Caco-2 (cell line): ENCODE measurements around the gene OR1K1. TPM values are rescaled to one million over a fixed set of nuclear protein-coding genes. Genes with fewer than 3 reads are reported as not detected.

Experiments used
- BruUV-seq: library from RNA; stranded (reverse); fragments of 400-500 nt; replicated peaks from 2 replicates; lab custom pipeline; 2021; lab: Mats Ljungman, UMichigan
- CTCF ChIA-PET: fragments of 300-600 bp; sonication (Branson Sonifier 250); formaldehyde crosslinking; loops from one replicate; lab custom pipeline; 2022; ENCODE audit warnings: antibody characterized with exemption; lab: Charles Lee
- POLR2A ChIA-PET: fragments of 300-600 bp; sonication (Branson Sonifier 250); formaldehyde crosslinking; loops from one replicate; lab custom pipeline; 2022; ENCODE audit warnings: antibody characterized with exemption; lab: Charles Lee
- DNase-seq, 2 experiments: peaks; one replicate each; pipeline versions ENCODE4 v3.0.0 to v3.0.0-alpha.2; 2020 to 2022
- H3K27me3 ChIP-seq: replicated peaks from 2 replicates; pipeline ENCODE4 v1.6.0; 2011; ENCODE audit warnings: low read length; ENCODE audit not compliant: control insufficient read depth, insufficient read depth
- H3K36me3 ChIP-seq: 2 replicates; pipeline ENCODE4 v1.5.1; 2011; ENCODE audit warnings: low read length; ENCODE audit not compliant: control insufficient read depth, insufficient read depth
- H3K4me1 ChIP-seq: fragments of 250-450 bp; sonication (Bioruptor Pico); 2 replicates; pipeline ENCODE4 v1.5.1; 2020; ENCODE audit warnings: mild to moderate bottlenecking
- H3K4me3 ChIP-seq: 2 replicates; pipeline ENCODE4 v1.5.1; 2011; ENCODE audit warnings: low read depth, mild to moderate bottlenecking, control low read depth, low read length
- H3K9me3 ChIP-seq: fragments of 250-450 bp; sonication (Bioruptor Pico); 2 replicates; pipeline ENCODE4 v1.5.1; 2020; ENCODE audit warnings: mild to moderate bottlenecking, moderate library complexity
- H3K27ac Mint-ChIP-seq: one replicate; pipeline ENCODE4 v1.8.0; 2022; ENCODE audit warnings: mixed read lengths; ENCODE audit not compliant: unreplicated experiment
- H3K27me3 Mint-ChIP-seq: one replicate; pipeline ENCODE4 v1.8.0; 2022; ENCODE audit warnings: mixed read lengths; ENCODE audit not compliant: insufficient read depth, unreplicated experiment
- H3K36me3 Mint-ChIP-seq: one replicate; pipeline ENCODE4 v1.8.0; 2022; ENCODE audit warnings: mild to moderate bottlenecking, mixed read lengths; ENCODE audit not compliant: insufficient read depth, unreplicated experiment
- H3K4me1 Mint-ChIP-seq: one replicate; pipeline ENCODE4 v1.8.0; 2022; ENCODE audit warnings: low read depth, mixed read lengths; ENCODE audit not compliant: unreplicated experiment
- H3K4me3 Mint-ChIP-seq: one replicate; pipeline ENCODE4 v1.8.0; 2022; ENCODE audit warnings: mild to moderate bottlenecking, moderate library complexity, mixed read lengths; ENCODE audit not compliant: unreplicated experiment
- H3K9me3 Mint-ChIP-seq: one replicate; pipeline ENCODE4 v1.8.0; 2022; ENCODE audit warnings: mixed read lengths; ENCODE audit not compliant: unreplicated experiment
- CTCF ChIP-seq, 2 experiments: fragments of 200-600 bp in 1 of 2; IDR thresholded peaks; 1 replicate in 1 of 2; 2 replicates in 1 of 2; pipeline versions ENCODE4 v1.5.1 to v1.8.0; 2011 to 2022; ENCODE audit warnings: antibody characterized with exemption in 1 of 2, control low read depth in 1 of 2, inconsistent platforms in 1 of 2, low read depth in 1 of 2, low read length in 1 of 2, mild to moderate bottlenecking in 1 of 2, moderate library complexity in 1 of 2; ENCODE audit not compliant: insufficient read depth in 1 of 2, severe bottlenecking in 1 of 2, unreplicated experiment in 1 of 2
- intact Hi-C: fragments of 100-400 bp; cut with micrococcal nuclease; formaldehyde crosslinking; loops from one replicate; pipeline ENCODE4 v1.10.0; 2022; ENCODE audit not compliant: unreplicated experiment
- total RNA-seq: library from RNA; stranded (reverse); gene quantifications from 2 replicates; pipeline ENCODE4 v1.2.3, GENCODE V29; 2022

Gene OR1K1
- total RNA-seq, 1 experiment from 2014 or later = not detected

GRCh38 chr9:122785269-122785668, 14.7 kb upstream of the OR1K1 start:
- peaks cover 7% of the 10 kb centered on the region for H3K4me1 Mint-ChIP-seq
- ChIA-PET POLR2A (no interaction called here), CTCF (no interaction called here)
- intact Hi-C loops = no loop called here
- H3K4me3 Mint-ChIP-seq = no peak overlapping the region
- H3K36me3 ChIP-seq = no peaks in the 10 kb centered on the region
- H3K36me3 Mint-ChIP-seq = no peaks in the 10 kb centered on the region
- H3K4me1 ChIP-seq = peaks cover 14% of the 10 kb centered on the region
- H3K9me3 ChIP-seq = no peaks in the 10 kb centered on the region; the same call in 1 of the 2 replicates
- TF ChIP-seq CTCF (IDR thresholded peaks at IDR 0.05; ENCODE audit: insufficient read depth in 1 of 2, low read depth in 1 of 2, low read length in 1 of 2, severe bottlenecking in 1 of 2, unreplicated experiment in 1 of 2) = no peak
- no peaks in the 10 kb centered on the region for H3K27me3 ChIP-seq
- no peak overlapping the region for H3K27ac Mint-ChIP-seq
- no TSS peak for BruUV-seq
- peaks cover 11% of the 10 kb centered on the region for H3K9me3 Mint-ChIP-seq
- DNase-seq = no peak
- no peaks in the 10 kb centered on the region for H3K27me3 Mint-ChIP-seq
- H3K4me3 ChIP-seq = no peak overlapping the region

GRCh38 chr9:122786338-122786737, 13.6 kb upstream of the OR1K1 start:
- Mint-ChIP-seq H3K9me3 (peaks cover 11% of the 10 kb centered on the region), H3K4me3 (no peak overlapping the region), H3K27me3 (no peaks in the 10 kb centered on the region), H3K36me3 (no peaks in the 10 kb centered on the region), H3K27ac (no peak overlapping the region), H3K4me1 (peaks cover 7% of the 10 kb centered on the region)
- Histone ChIP-seq H3K27me3 (no peaks in the 10 kb centered on the region), H3K36me3 (no peaks in the 10 kb centered on the region), H3K4me1 (peaks cover 14% of the 10 kb centered on the region), H3K4me3 (no peak overlapping the region), H3K9me3 (no peaks in the 10 kb centered on the region; the same call in 1 of the 2 replicates)
- CTCF ChIA-PET = no interaction called here
- POLR2A ChIA-PET = no interaction called here
- DNase-seq = no peak
- intact Hi-C loops = no loop called here
- TF ChIP-seq CTCF (IDR thresholded peaks at IDR 0.05; ENCODE audit: insufficient read depth in 1 of 2, low read depth in 1 of 2, low read length in 1 of 2, severe bottlenecking in 1 of 2, unreplicated experiment in 1 of 2) = no peak
- no TSS peak for BruUV-seq

- Histone ChIP-seq H3K27me3 (no peaks in the 10 kb centered on the region), H3K4me3 (no peak within 1 kb of the TSS), H3K4me1 (peaks cover 14% of the 10 kb centered on the region), H3K36me3 (no peaks in the 10 kb centered on the region), H3K9me3 (no peaks in the 10 kb centered on the region)
- intact Hi-C loops = no loop called here
- no peaks in the 10 kb centered on the region for H3K9me3 Mint-ChIP-seq
- CTCF ChIA-PET = interaction anchor here (0.6 kb wide), 1 partner anchor 34 kb away, joined by 4 read pairs; no protein-coding TSS in a partner anchor
- no peaks in the 10 kb centered on the region for H3K36me3 Mint-ChIP-seq
- DNase-seq = no peak
- H3K4me3 Mint-ChIP-seq = no peak within 1 kb of the TSS
- POLR2A ChIA-PET = no interaction called here
- no peaks in the 10 kb centered on the region for H3K27me3 Mint-ChIP-seq
- no peak for TF ChIP-seq CTCF (IDR thresholded peaks at IDR 0.05; ENCODE audit: insufficient read depth in 1 of 2, low read depth in 1 of 2, low read length in 1 of 2, severe bottlenecking in 1 of 2, unreplicated experiment in 1 of 2)
- H3K4me1 Mint-ChIP-seq = peaks cover 7% of the 10 kb centered on the region
- no peak within 1 kb of the TSS for H3K27ac Mint-ChIP-seq
- no TSS peak for BruUV-seq
Observed at GRCh38 chr9:122788831-122789230, 11.1 kb upstream of the OR1K1 start, which contains the start of gene OR5C1. Gene OR5C1, plus strand, starts transcription at chr9:122788933. Its CDS starts 0 bp downstream, at chr9:122788933.
